Measurements from ENCODE around the gene ADAMTS14. TPM values are rescaled to one million over a fixed set of nuclear protein-coding genes. Genes with fewer than 3 reads are reported as not detected.

ADAMTS14 gene
- total RNA-seq, 3 donors from 2014 or later, result under 0.01 to 0.15 (median under 0.01) TPM

DNA sequence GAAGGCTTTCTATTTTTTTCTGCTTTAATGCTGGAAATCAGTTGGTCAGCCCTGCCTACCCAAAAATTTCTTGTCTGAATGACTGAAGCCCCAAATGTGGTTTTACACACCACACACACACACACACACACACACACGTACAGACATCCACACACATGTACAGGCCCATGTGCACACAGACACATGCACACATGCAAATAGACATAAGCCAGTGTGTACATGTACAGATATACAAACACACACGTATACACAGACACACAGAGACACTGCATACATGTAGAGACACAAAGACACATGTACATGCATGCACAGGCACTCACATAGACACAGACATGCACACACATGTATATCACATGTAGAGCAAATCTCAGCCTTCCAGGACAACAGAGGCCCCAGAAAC, 58.6 kb downstream of the ADAMTS14 start:
- intact Hi-C loops (cut with DNase I; ENCODE audit: low total_unique reads), result no loop called here

GRCh38 chr10:70732569-70732968, 60.3 kb downstream of the ADAMTS14 start:
- DNase-seq (ENCODE audit: low spot score in 2 of 2), result no peak
- no peaks in the 10 kb centered on the region for H3K27me3 ChIP-seq
- intact Hi-C loops (cut with DNase I; ENCODE audit: low total_unique reads), result no loop called here
- H3K36me3 ChIP-seq, result no peaks in the 10 kb centered on the region
- no peaks in the 10 kb centered on the region for H3K9me3 ChIP-seq
- H3K4me3 ChIP-seq, result no peak overlapping the region
- H3K4me1 ChIP-seq, result no peaks in the 10 kb centered on the region
- no peak overlapping the region for H3K27ac ChIP-seq
- no peak for TF ChIP-seq POLR2A (IDR thresholded peaks at IDR 0.05)
- no peak for TF ChIP-seq POLR2AphosphoS5 (IDR thresholded peaks at IDR 0.05)
- TF ChIP-seq CTCF (IDR thresholded peaks at IDR 0.05), result no peak

More for the DNA sequence above, 58.6 kb downstream of the ADAMTS14 start:
- H3K4me3 ChIP-seq, result no peak overlapping the region
- no peak for DNase-seq (ENCODE audit: low spot score in 2 of 2)
- H3K4me1 ChIP-seq, result no peaks in the 10 kb centered on the region
- no peaks in the 10 kb centered on the region for H3K9me3 ChIP-seq
- H3K27me3 ChIP-seq, result no peaks in the 10 kb centered on the region
- TF ChIP-seq POLR2AphosphoS5 (IDR thresholded peaks at IDR 0.05) (no peak), CTCF (IDR thresholded peaks at IDR 0.05) (no peak), POLR2A (IDR thresholded peaks at IDR 0.05) (no peak)
- no peak overlapping the region for H3K27ac ChIP-seq
- H3K36me3 ChIP-seq, result no peaks in the 10 kb centered on the region

GRCh38 chr10:70733051-70733450, 60.7 kb downstream of the ADAMTS14 start:
- no peaks in the 10 kb centered on the region for H3K4me1 ChIP-seq
- DNase-seq (ENCODE audit: low spot score in 2 of 2), result no peak

GRCh38 chr10:70735161-70735560, 62.9 kb downstream of the ADAMTS14 start:
- intact Hi-C loops (cut with DNase I; ENCODE audit: low total_unique reads), result no loop called here

More at GRCh38 chr10:70733051-70733450, 60.7 kb downstream of the ADAMTS14 start:
- no peaks in the 10 kb centered on the region for H3K36me3 ChIP-seq
- intact Hi-C loops (cut with DNase I; ENCODE audit: low total_unique reads), result no loop called here
- H3K9me3 ChIP-seq, result no peaks in the 10 kb centered on the region
- TF ChIP-seq POLR2A (IDR thresholded peaks at IDR 0.05), result no peak
- no peak for TF ChIP-seq POLR2AphosphoS5 (IDR thresholded peaks at IDR 0.05)
- no peak for TF ChIP-seq CTCF (IDR thresholded peaks at IDR 0.05)
- H3K27ac ChIP-seq, result no peak overlapping the region
- H3K27me3 ChIP-seq, result no peaks in the 10 kb centered on the region
- no peak overlapping the region for H3K4me3 ChIP-seq

DNA sequence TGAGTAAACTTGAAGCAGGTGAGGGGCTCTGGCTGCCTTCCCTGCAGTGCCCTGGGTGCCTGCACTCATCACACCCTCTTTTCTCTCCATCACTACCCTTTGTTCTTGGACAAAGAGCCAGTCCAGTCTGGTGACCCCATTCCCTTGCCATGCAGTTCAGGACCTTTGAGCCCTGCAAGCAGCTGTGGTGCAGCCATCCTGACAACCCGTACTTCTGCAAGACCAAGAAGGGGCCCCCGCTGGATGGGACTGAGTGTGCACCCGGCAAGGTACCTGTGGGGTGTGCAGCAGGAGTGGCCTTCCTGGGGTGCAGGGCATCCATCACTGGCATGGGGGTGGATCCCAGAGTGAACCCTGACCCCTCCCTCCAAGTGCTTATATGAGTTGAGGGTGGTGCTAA, 64.2 kb downstream of the ADAMTS14 start:
- TF ChIP-seq POLR2A (IDR thresholded peaks at IDR 0.05) (no peak), CTCF (IDR thresholded peaks at IDR 0.05) (no peak), POLR2AphosphoS5 (IDR thresholded peaks at IDR 0.05) (no peak)
- Histone ChIP-seq H3K27me3 (no peaks in the 10 kb centered on the region), H3K9me3 (no peaks in the 10 kb centered on the region), H3K4me1 (no peaks in the 10 kb centered on the region), H3K27ac (no peak overlapping the region), H3K36me3 (no peaks in the 10 kb centered on the region), H3K4me3 (no peak overlapping the region)
- no peak for DNase-seq (ENCODE audit: low spot score in 2 of 2)
- intact Hi-C loops (cut with DNase I; ENCODE audit: low total_unique reads), result no loop called here

More at GRCh38 chr10:70735161-70735560, 62.9 kb downstream of the ADAMTS14 start:
- H3K27me3 ChIP-seq, result no peaks in the 10 kb centered on the region
- no peak overlapping the region for H3K4me3 ChIP-seq
- TF ChIP-seq POLR2A (IDR thresholded peaks at IDR 0.05) (no peak), POLR2AphosphoS5 (IDR thresholded peaks at IDR 0.05) (no peak), CTCF (IDR thresholded peaks at IDR 0.05) (no peak)
- no peaks in the 10 kb centered on the region for H3K36me3 ChIP-seq
- H3K9me3 ChIP-seq, result no peaks in the 10 kb centered on the region
- no peaks in the 10 kb centered on the region for H3K4me1 ChIP-seq
- H3K27ac ChIP-seq, result no peak overlapping the region
- DNase-seq (ENCODE audit: low spot score in 2 of 2), result no peak
